ENCODE results near the gene ZKSCAN3.
A peak's percentile ranks its signal among the peaks of the same experiment; 100 is the strongest.

The ZKSCAN3 gene

GRCh38 chr6:28383235-28384142 is 33.7 kb downstream of the ZKSCAN3 start:
- Histone ChIP-seq H2BK5ac (ENCODE audit: low read length) (no peak overlapping the region), H3K56ac (ENCODE audit: low read length) (peak overlapping the region; percentile 87), H3K79me1 (ENCODE audit: low read length) (peaks cover 6% of the 10 kb centered on the region), H3K79me2 (ENCODE audit: control insufficient read depth, insufficient read depth, low read length) (peaks cover 3% of the 10 kb centered on the region), H2BK15ac (replicated peaks; ENCODE audit: low read depth) (no peak overlapping the region), H3K4ac (ENCODE audit: low read depth, low read length) (no peak overlapping the region), H3K23ac (ENCODE audit: low read length) (no peak overlapping the region), H4K5ac (ENCODE audit: low read length) (peak overlapping the region; percentile 21), H2BK120ac (ENCODE audit: low read depth, low read length) (no peak overlapping the region), H3K9ac (ENCODE audit: low read length) (peak overlapping the region; percentile 67), H4K8ac (ENCODE audit: low read depth, low read length) (no peak overlapping the region), H3K36me3 (ENCODE audit: control insufficient read depth, insufficient read depth, low read length) (peaks cover 4% of the 10 kb centered on the region), H3K27ac (ENCODE audit: low read depth, low read length) (peak overlapping the region; percentile 63), H3K27me3 (ENCODE audit: insufficient read depth, low read length, poor library complexity) (no peaks in the 10 kb centered on the region), H3K4me3 (ENCODE audit: low read length) (peak overlapping the region; percentile 36), H3K4me2 (ENCODE audit: low read length) (peak overlapping the region; percentile 82), H3K4me1 (ENCODE audit: control insufficient read depth, low read depth, low read length) (no peaks in the 10 kb centered on the region), H2AK5ac (ENCODE audit: low read length) (no peak overlapping the region), H3K18ac (ENCODE audit: low read length) (no peak overlapping the region)
- no CpG with 5 or more reads among the region's 31 CpGs for WGBS (ENCODE audit: extremely low coverage, insufficient coverage, low lambda C conversion rate)
- DNase-seq: peak; percentile 97

- Histone ChIP-seq H3K27ac (ENCODE audit: low read depth, low read length) (no peak overlapping the region), H4K8ac (ENCODE audit: low read depth, low read length) (no peak overlapping the region), H3K56ac (ENCODE audit: low read length) (no peak overlapping the region), H3K4me3 (ENCODE audit: low read length) (no peak overlapping the region), H2BK5ac (ENCODE audit: low read length) (no peak overlapping the region), H3K4ac (ENCODE audit: low read depth, low read length) (no peak overlapping the region), H2BK120ac (ENCODE audit: low read depth, low read length) (no peak overlapping the region), H3K79me1 (ENCODE audit: low read length) (peaks cover 6% of the 10 kb centered on the region), H3K79me2 (ENCODE audit: control insufficient read depth, insufficient read depth, low read length) (peaks cover 3% of the 10 kb centered on the region), H3K9ac (ENCODE audit: low read length) (no peak overlapping the region), H2AK5ac (ENCODE audit: low read length) (no peak overlapping the region), H3K4me1 (ENCODE audit: control insufficient read depth, low read depth, low read length) (no peaks in the 10 kb centered on the region), H3K23ac (ENCODE audit: low read length) (no peak overlapping the region), H3K4me2 (ENCODE audit: low read length) (no peak overlapping the region), H4K5ac (ENCODE audit: low read length) (no peak overlapping the region), H3K18ac (ENCODE audit: low read length) (no peak overlapping the region), H2BK15ac (replicated peaks; ENCODE audit: low read depth) (no peak overlapping the region), H3K36me3 (ENCODE audit: control insufficient read depth, insufficient read depth, low read length) (peaks cover 4% of the 10 kb centered on the region), H3K27me3 (ENCODE audit: insufficient read depth, low read length, poor library complexity) (no peaks in the 10 kb centered on the region)
- DNase-seq: no peak
- WGBS (ENCODE audit: extremely low coverage, insufficient coverage, low lambda C conversion rate): no CpG with 5 or more reads among the region's 2 CpGs
These were observed 34.4 kb downstream of the ZKSCAN3 start for GRCh38 chr6:28384143-28384533.

GRCh38 chr6:28390688-28391087 is 40.9 kb downstream of the ZKSCAN3 start:
- Histone ChIP-seq H2AK5ac (ENCODE audit: low read length) (no peak overlapping the region), H3K18ac (ENCODE audit: low read length) (no peak overlapping the region), H2BK5ac (ENCODE audit: low read length) (no peak overlapping the region), H2BK15ac (replicated peaks; ENCODE audit: low read depth) (no peak overlapping the region), H4K5ac (ENCODE audit: low read length) (no peak overlapping the region), H3K4me3 (ENCODE audit: low read length) (no peak overlapping the region), H3K27ac (ENCODE audit: low read depth, low read length) (no peak overlapping the region), H3K27me3 (ENCODE audit: insufficient read depth, low read length, poor library complexity) (no peaks in the 10 kb centered on the region), H2BK120ac (ENCODE audit: low read depth, low read length) (no peak overlapping the region), H3K23ac (ENCODE audit: low read length) (no peak overlapping the region), H3K79me2 (ENCODE audit: control insufficient read depth, insufficient read depth, low read length) (peaks cover 5% of the 10 kb centered on the region), H3K79me1 (ENCODE audit: low read length) (peaks cover 11% of the 10 kb centered on the region), H4K8ac (ENCODE audit: low read depth, low read length) (no peak overlapping the region), H3K4me1 (ENCODE audit: control insufficient read depth, low read depth, low read length) (no peaks in the 10 kb centered on the region), H3K56ac (ENCODE audit: low read length) (no peak overlapping the region), H3K4ac (ENCODE audit: low read depth, low read length) (no peak overlapping the region), H3K4me2 (ENCODE audit: low read length) (no peak overlapping the region), H3K36me3 (ENCODE audit: control insufficient read depth, insufficient read depth, low read length) (peaks cover 12% of the 10 kb centered on the region), H3K9ac (ENCODE audit: low read length) (no peak overlapping the region)
- WGBS (ENCODE audit: extremely low coverage, insufficient coverage, low lambda C conversion rate): no CpG with 5 or more reads among the region's 8 CpGs
- DNase-seq: no peak

GRCh38 chr6:28393912-28394662 is 44.3 kb downstream of the ZKSCAN3 start:
- H3K27ac ChIP-seq (ENCODE audit: low read depth, low read length): no peak overlapping the region
- no peak overlapping the region for H4K8ac ChIP-seq (ENCODE audit: low read depth, low read length)
- no peak overlapping the region for H2AK5ac ChIP-seq (ENCODE audit: low read length)
- DNase-seq: peak; percentile 37
- H4K5ac ChIP-seq (ENCODE audit: low read length): no peak overlapping the region
- H3K4me3 ChIP-seq (ENCODE audit: low read length): no peak overlapping the region
- H2BK120ac ChIP-seq (ENCODE audit: low read depth, low read length): no peak overlapping the region
- no peak overlapping the region for H3K23ac ChIP-seq (ENCODE audit: low read length)
- H3K27me3 ChIP-seq (ENCODE audit: insufficient read depth, low read length, poor library complexity): no peaks in the 10 kb centered on the region
- peaks cover 18% of the 10 kb centered on the region for H3K79me1 ChIP-seq (ENCODE audit: low read length)
- no peak overlapping the region for H3K4me2 ChIP-seq (ENCODE audit: low read length)
- no peak overlapping the region for H3K4ac ChIP-seq (ENCODE audit: low read depth, low read length)
- WGBS (ENCODE audit: extremely low coverage, insufficient coverage, low lambda C conversion rate): 100% methylated on average over 1 of the region's 5 CpGs
- no peak overlapping the region for H3K18ac ChIP-seq (ENCODE audit: low read length)
- no peak overlapping the region for H3K9ac ChIP-seq (ENCODE audit: low read length)
- peaks cover 28% of the 10 kb centered on the region for H3K79me2 ChIP-seq (ENCODE audit: control insufficient read depth, insufficient read depth, low read length)
- peaks cover 5% of the 10 kb centered on the region for H3K4me1 ChIP-seq (ENCODE audit: control insufficient read depth, low read depth, low read length)
- H2BK5ac ChIP-seq (ENCODE audit: low read length): no peak overlapping the region
- H2BK15ac ChIP-seq (replicated peaks; ENCODE audit: low read depth): no peak overlapping the region
- no peak overlapping the region for H3K56ac ChIP-seq (ENCODE audit: low read length)
- peaks cover 12% of the 10 kb centered on the region for H3K36me3 ChIP-seq (ENCODE audit: control insufficient read depth, insufficient read depth, low read length)

- Histone ChIP-seq H2AK5ac (ENCODE audit: low read length) (no peak overlapping the region), H2BK120ac (ENCODE audit: low read depth, low read length) (no peak overlapping the region), H2BK5ac (ENCODE audit: low read length) (no peak overlapping the region), H3K56ac (ENCODE audit: low read length) (no peak overlapping the region), H3K79me1 (ENCODE audit: low read length) (peaks cover 15% of the 10 kb centered on the region), H3K18ac (ENCODE audit: low read length) (no peak overlapping the region), H4K5ac (ENCODE audit: low read length) (no peak overlapping the region), H3K27me3 (ENCODE audit: insufficient read depth, low read length, poor library complexity) (no peaks in the 10 kb centered on the region), H3K4me2 (ENCODE audit: low read length) (no peak overlapping the region), H3K27ac (ENCODE audit: low read depth, low read length) (no peak overlapping the region), H2BK15ac (replicated peaks; ENCODE audit: low read depth) (no peak overlapping the region), H4K8ac (ENCODE audit: low read depth, low read length) (no peak overlapping the region), H3K4ac (ENCODE audit: low read depth, low read length) (no peak overlapping the region), H3K23ac (ENCODE audit: low read length) (no peak overlapping the region), H3K36me3 (ENCODE audit: control insufficient read depth, insufficient read depth, low read length) (peaks cover 6% of the 10 kb centered on the region), H3K4me3 (ENCODE audit: low read length) (no peak overlapping the region), H3K9ac (ENCODE audit: low read length) (no peak overlapping the region), H3K79me2 (ENCODE audit: control insufficient read depth, insufficient read depth, low read length) (peaks cover 26% of the 10 kb centered on the region), H3K4me1 (ENCODE audit: control insufficient read depth, low read depth, low read length) (peaks cover 5% of the 10 kb centered on the region)
- no CpG with 5 or more reads among the region's 4 CpGs for WGBS (ENCODE audit: extremely low coverage, insufficient coverage, low lambda C conversion rate)
- no peak for DNase-seq
These were observed 46.2 kb downstream of the ZKSCAN3 start for GRCh38 chr6:28395918-28396317.
